ENCODE data around the gene RPL7A.
"Not testable (repeated sequence)": the region's sequence is repeated elsewhere in the genome, so short reads cannot be mapped to it uniquely, and the experiment has no call there.

Gene RPL7A

DNA sequence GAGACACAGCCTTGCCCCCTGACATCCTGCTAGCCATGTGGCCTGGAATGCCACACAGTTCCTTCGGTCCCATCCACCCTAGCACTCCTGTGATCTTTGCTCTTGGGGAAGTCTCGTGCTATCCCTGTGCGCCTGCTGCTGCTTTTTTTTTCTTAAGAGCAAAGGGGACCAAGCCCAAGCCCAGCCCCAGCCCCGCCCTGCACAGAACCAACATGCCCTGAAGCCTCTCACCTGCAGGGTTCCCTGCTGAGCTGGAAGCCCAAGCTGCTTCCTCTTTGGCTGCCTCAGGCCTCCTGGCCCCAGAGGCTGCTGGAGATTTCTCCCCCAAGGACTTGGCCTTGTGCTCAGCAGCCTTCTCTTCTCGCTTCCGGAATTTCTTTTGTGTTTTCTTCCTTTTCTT lies 13.9 kb upstream of the RPL7A start:
- CTCF ChIA-PET: interaction anchor here (0.6 to 1.9 kb wide), 2 partner anchors 148 to 181 kb away, joined by 3 to 11 read pairs; no protein-coding TSS in a partner anchor
- no peak for DNase-seq (ENCODE audit: low spot score)
- POLR2A ChIA-PET (ENCODE audit: low non-redundant PET): interaction anchor here (0.6 to 0.8 kb wide), 3 partner anchors 8 to 81 kb away, joined by 3 to 10 read pairs (median 3); partner anchors contain the start of genes MED22 and RPL7A
- TF ChIP-seq, protein P1, sequence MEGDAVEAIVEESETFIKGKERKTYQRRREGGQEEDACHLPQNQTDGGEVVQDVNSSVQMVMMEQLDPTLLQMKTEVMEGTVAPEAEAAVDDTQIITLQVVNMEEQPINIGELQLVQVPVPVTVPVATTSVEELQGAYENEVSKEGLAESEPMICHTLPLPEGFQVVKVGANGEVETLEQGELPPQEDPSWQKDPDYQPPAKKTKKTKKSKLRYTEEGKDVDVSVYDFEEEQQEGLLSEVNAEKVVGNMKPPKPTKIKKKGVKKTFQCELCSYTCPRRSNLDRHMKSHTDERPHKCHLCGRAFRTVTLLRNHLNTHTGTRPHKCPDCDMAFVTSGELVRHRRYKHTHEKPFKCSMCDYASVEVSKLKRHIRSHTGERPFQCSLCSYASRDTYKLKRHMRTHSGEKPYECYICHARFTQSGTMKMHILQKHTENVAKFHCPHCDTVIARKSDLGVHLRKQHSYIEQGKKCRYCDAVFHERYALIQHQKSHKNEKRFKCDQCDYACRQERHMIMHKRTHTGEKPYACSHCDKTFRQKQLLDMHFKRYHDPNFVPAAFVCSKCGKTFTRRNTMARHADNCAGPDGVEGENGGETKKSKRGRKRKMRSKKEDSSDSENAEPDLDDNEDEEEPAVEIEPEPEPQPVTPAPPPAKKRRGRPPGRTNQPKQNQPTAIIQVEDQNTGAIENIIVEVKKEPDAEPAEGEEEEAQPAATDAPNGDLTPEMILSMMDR (conservative IDR thresholded peaks at IDR 0.05; ENCODE audit: low read depth): no peak
- peak overlapping the region; percentile 23 for H3K27ac ChIP-seq

DNA sequence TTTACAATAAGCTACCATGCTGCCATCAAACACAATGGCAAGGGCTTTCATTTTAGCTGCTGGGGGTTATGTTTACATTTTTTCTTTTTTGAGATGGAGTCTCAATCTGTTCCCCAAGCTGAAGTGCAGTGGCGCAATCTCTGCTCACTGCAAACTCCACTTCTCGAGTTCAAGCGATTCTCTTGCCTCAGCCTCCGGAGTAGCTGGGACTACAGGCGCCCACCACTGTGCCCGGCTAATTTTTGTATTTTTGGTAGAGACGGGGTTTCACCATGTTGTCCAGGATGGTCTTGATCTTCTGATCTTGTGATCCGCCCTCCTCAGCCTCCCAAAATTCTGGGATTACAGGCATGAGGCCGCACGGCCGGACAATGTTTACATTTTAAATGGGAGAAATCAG lies 13.1 kb upstream of the RPL7A start:
- peak overlapping the region; percentile 76 for H3K27ac ChIP-seq
- ChIA-PET POLR2A (ENCODE audit: low non-redundant PET) (interaction anchor here (0.6 to 1.2 kb wide), 4 partner anchors 8 to 80 kb away, joined by 3 to 10 read pairs (median 4); partner anchors contain the start of genes MED22 and RPL7A), CTCF (interaction anchor here (0.6 to 1.9 kb wide), 3 partner anchors 60 to 149 kb away, joined by 3 to 11 read pairs (median 5); no protein-coding TSS in a partner anchor)
- not testable (repeated sequence) for DNase-seq (ENCODE audit: low spot score)

DNA sequence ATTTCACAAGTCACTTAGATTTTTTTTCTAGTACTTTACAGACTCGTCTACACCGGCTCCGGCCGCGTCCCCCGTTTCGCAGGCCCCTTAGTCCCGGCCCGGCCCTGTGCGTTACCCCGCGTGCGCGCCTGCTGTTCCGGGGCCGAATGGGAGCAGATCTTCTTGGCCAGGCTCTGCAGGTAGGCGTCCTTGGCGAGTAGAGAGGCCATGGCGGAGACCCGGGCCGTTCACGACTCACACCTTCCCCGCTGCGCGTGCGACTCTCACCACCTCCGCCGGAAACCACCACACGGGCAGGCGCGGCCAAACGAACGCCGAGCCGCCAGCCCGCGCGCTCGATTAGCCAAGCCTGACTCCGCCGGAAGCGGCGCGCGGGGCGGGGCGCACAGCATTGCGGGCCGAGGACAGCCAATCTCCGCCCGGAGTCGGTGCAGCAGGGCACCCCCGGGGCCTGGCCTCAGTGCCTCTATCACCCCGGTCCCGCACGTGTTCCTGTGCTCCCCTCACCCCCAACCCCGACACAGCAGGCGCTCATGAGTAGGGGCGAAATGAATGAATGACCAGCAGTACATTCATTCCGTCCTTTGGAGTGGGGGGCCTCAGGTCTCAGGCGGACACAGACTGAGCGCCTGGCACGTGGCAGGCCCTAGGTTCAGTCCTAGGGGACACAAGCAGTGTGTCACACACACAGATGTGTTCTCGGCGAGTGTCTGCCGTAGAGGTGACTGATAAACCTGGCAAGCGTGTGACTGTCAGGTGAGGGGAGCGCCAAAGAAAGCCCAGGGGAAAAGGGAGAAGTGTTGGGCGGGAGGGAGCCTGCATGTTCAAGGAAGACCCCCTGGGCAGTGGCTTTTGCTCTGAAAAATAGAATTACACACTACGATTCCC lies 11.8 kb upstream of the RPL7A start, which contains the start of gene SURF6:
Gene SURF6, minus strand, starts transcription at position 265 of the 888 bp plus-strand sequence. Its CDS starts 56 bp downstream, at position 209.
- H3K27ac ChIP-seq: peak within 1 kb of the TSS; percentile 76
- peak; percentile 90 for DNase-seq (ENCODE audit: low spot score)
- TF ChIP-seq, protein P1 (conservative IDR thresholded peaks at IDR 0.05; ENCODE audit: low read depth): no peak
- CTCF ChIA-PET: interaction anchor here (0.6 to 1.9 kb wide), 3 partner anchors 15 to 150 kb away, joined by 3 to 11 read pairs (median 3); no protein-coding TSS in a partner anchor
- POLR2A ChIA-PET (ENCODE audit: low non-redundant PET): interaction anchor here (1.2 kb wide), 1 partner anchor 12 kb away, joined by 6 read pairs; the partner anchor contains the start of genes MED22 and RPL7A

DNA sequence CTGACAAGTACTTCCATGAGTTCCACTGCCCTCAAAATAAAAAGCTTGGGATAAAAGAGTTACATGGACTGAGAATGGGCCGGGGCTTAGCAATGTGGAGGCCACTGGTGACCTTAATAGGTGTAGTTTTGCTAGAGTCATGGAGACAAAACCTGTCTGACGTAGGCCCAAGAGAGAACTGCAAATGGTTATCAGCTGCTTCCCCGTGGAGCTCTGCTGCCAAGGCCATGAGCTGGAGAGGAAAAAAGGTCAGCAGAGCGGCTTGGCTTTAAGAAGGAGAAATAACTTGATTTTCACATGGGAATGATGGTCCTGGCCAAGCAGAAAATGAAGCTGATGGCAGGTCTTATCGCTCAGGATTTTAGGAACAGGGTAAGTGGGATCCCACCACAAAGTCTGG lies 8.4 kb upstream of the RPL7A start:
- no peak for DNase-seq (ENCODE audit: low spot score)
- POLR2A ChIA-PET (ENCODE audit: low non-redundant PET): no interaction called here
- TF ChIP-seq, protein P1 (conservative IDR thresholded peaks at IDR 0.05; ENCODE audit: low read depth): no peak
- CTCF ChIA-PET: interaction anchor here (0.6 to 1.1 kb wide), 3 partner anchors 10 to 140 kb away, joined by 3 read pairs; no protein-coding TSS in a partner anchor
- H3K27ac ChIP-seq: peak overlapping the region; percentile 21; the same call in 1 of the 2 replicates

GRCh38 chr9:133340256-133340655 lies 7.8 kb upstream of the RPL7A start:
- no peak for DNase-seq (ENCODE audit: low spot score)
- TF ChIP-seq, protein P1 (conservative IDR thresholded peaks at IDR 0.05; ENCODE audit: low read depth): no peak
- CTCF ChIA-PET: interaction anchor here (0.7 to 1.1 kb wide), 2 partner anchors 10 to 141 kb away, joined by 3 read pairs; no protein-coding TSS in a partner anchor
- POLR2A ChIA-PET (ENCODE audit: low non-redundant PET): no interaction called here
- H3K27ac ChIP-seq: peak overlapping the region; percentile 21; the same call in 1 of the 2 replicates

GRCh38 chr9:133340916-133341315 lies 7.1 kb upstream of the RPL7A start:
- CTCF ChIA-PET: interaction anchor here (0.6 to 1.4 kb wide), 2 partner anchors 19 to 145 kb away, joined by 4 read pairs; no protein-coding TSS in a partner anchor
- no peak for DNase-seq (ENCODE audit: low spot score)
- POLR2A ChIA-PET (ENCODE audit: low non-redundant PET): no interaction called here
- H3K27ac ChIP-seq: peak overlapping the region; percentile 21
- TF ChIP-seq, protein P1 (conservative IDR thresholded peaks at IDR 0.05; ENCODE audit: low read depth): no peak
